KG1 (cell line): ENCODE results near the gene SRGAP2B.
"Not testable (repeated sequence)": the region's sequence is repeated elsewhere in the genome, so short reads cannot be mapped to it uniquely, and the experiment has no call there.

Source experiments
- DNase-seq: peaks from one replicate; lab custom pipeline; 2025; lab: John Stamatoyannopoulos, UW

The SRGAP2B gene

GRCh38 chr1:145095284-145096057 lies at the start of gene SRGAP2B, which contains the start of gene FAM72D:
SRGAP2B (minus strand) TSS chr1:145095328; CDS start chr1:145092901, 2,427 bp downstream.
FAM72D (plus strand) TSS chr1:145095974; CDS start chr1:145096848, 874 bp downstream.
- not testable (repeated sequence) for DNase-seq

- not testable (repeated sequence) for DNase-seq
These were observed 49.3 kb upstream of the SRGAP2B start for GRCh38 chr1:145144264-145144913.

GRCh38 chr1:145140549-145140948 lies 45.4 kb upstream of the SRGAP2B start:
- not testable (repeated sequence) for DNase-seq

- DNase-seq = not testable (repeated sequence)
These were observed 39.3 kb upstream of the SRGAP2B start for GRCh38 chr1:145134476-145134875.

GRCh38 chr1:145128697-145129469 lies 33.8 kb upstream of the SRGAP2B start:
- DNase-seq = not testable (repeated sequence)

GRCh38 chr1:145127144-145127543 lies 32.0 kb upstream of the SRGAP2B start:
- not testable (repeated sequence) for DNase-seq

- not testable (repeated sequence) for DNase-seq
These were observed 30.0 kb upstream of the SRGAP2B start for GRCh38 chr1:145125112-145125511.

- not testable (repeated sequence) for DNase-seq
These were observed 29.0 kb upstream of the SRGAP2B start for GRCh38 chr1:145123992-145124641.

GRCh38 chr1:145123062-145123395 lies 27.9 kb upstream of the SRGAP2B start:
- not testable (repeated sequence) for DNase-seq

GRCh38 chr1:145122344-145123061 lies 27.4 kb upstream of the SRGAP2B start:
- not testable (repeated sequence) for DNase-seq

- DNase-seq = not testable (repeated sequence)
These were observed 24.7 kb upstream of the SRGAP2B start for GRCh38 chr1:145119842-145120241.

GRCh38 chr1:145115587-145116493 lies 20.7 kb upstream of the SRGAP2B start:
- not testable (repeated sequence) for DNase-seq

GRCh38 chr1:145114560-145115057 lies 19.5 kb upstream of the SRGAP2B start:
- DNase-seq = not testable (repeated sequence)

- DNase-seq = not testable (repeated sequence)
These were observed 17.6 kb upstream of the SRGAP2B start for GRCh38 chr1:145112703-145113102.

GRCh38 chr1:145111674-145112073 lies 16.5 kb upstream of the SRGAP2B start:
- DNase-seq = not testable (repeated sequence)

GRCh38 chr1:145103294-145103693 lies 8.2 kb upstream of the SRGAP2B start:
- not testable (repeated sequence) for DNase-seq

GRCh38 chr1:145101725-145102124 lies 6.6 kb upstream of the SRGAP2B start:
- DNase-seq = not testable (repeated sequence)

- DNase-seq = not testable (repeated sequence)
These were observed 395 bp downstream of the SRGAP2B start for GRCh38 chr1:145094655-145095211.

GRCh38 chr1:145093517-145094149 lies 1.5 kb downstream of the SRGAP2B start:
- not testable (repeated sequence) for DNase-seq
